ENCODE results near the gene ECT2.
"Not testable (repeated sequence)": the region's sequence is repeated elsewhere in the genome, so short reads cannot be mapped to it uniquely, and the experiment has no call there.

ECT2 gene

GRCh38 chr3:172813462-172813861 is 62.9 kb downstream of the ECT2 start:
- DNase-seq = no peak

GRCh38 chr3:172814738-172815137 is 64.2 kb downstream of the ECT2 start:
- DNase-seq = no peak

GRCh38 chr3:172815857-172816256 is 65.3 kb downstream of the ECT2 start:
- DNase-seq = no peak

GRCh38 chr3:172816281-172816680 is 65.8 kb downstream of the ECT2 start:
- no peak for DNase-seq

GRCh38 chr3:172816968-172817367 is 66.4 kb downstream of the ECT2 start:
- no peak for DNase-seq

GRCh38 chr3:172820492-172820891 is 70.0 kb downstream of the ECT2 start:
- DNase-seq = no peak

- DNase-seq = no peak
Observed at GRCh38 chr3:172824229-172824628, 73.7 kb downstream of the ECT2 start.

GRCh38 chr3:172827231-172827630 is 76.7 kb downstream of the ECT2 start:
- not testable (repeated sequence) for DNase-seq

- no peak for DNase-seq
Observed at GRCh38 chr3:172832983-172833382, 82.5 kb downstream of the ECT2 start.

GRCh38 chr3:172836390-172836997 is 86.0 kb downstream of the ECT2 start:
- peak; percentile 64 for DNase-seq

GRCh38 chr3:172839679-172840078 is 89.2 kb downstream of the ECT2 start:
- DNase-seq = no peak

GRCh38 chr3:172840463-172840862 is 89.9 kb downstream of the ECT2 start:
- no peak for DNase-seq

GRCh38 chr3:172840913-172841312 is 90.4 kb downstream of the ECT2 start:
- DNase-seq = no peak

GRCh38 chr3:172844428-172844827 is 93.9 kb downstream of the ECT2 start:
- DNase-seq = no peak

- peak; percentile 59 for DNase-seq
Observed at GRCh38 chr3:172846103-172846561, 95.6 kb downstream of the ECT2 start.

- no peak for DNase-seq
Observed at GRCh38 chr3:172846706-172847105, 96.2 kb downstream of the ECT2 start.

GRCh38 chr3:172847292-172847691 is 96.8 kb downstream of the ECT2 start:
- no peak for DNase-seq

- DNase-seq = no peak
Observed at GRCh38 chr3:172848910-172849309, 98.4 kb downstream of the ECT2 start.

GRCh38 chr3:172853005-172853404 is 102.5 kb downstream of the ECT2 start:
- no peak for DNase-seq

GRCh38 chr3:172853921-172854666 is 103.6 kb downstream of the ECT2 start:
- no peak for DNase-seq

GRCh38 chr3:172855037-172855436 is 104.5 kb downstream of the ECT2 start:
- no peak for DNase-seq

- peak; percentile 38 for DNase-seq
Observed at GRCh38 chr3:172856795-172857742, 106.5 kb downstream of the ECT2 start.

GRCh38 chr3:172859041-172859440 is 108.5 kb downstream of the ECT2 start:
- DNase-seq = no peak

All from OCI-M1 (cell line).